HG03558 (cell line): Measurements from ENCODE around the gene VPS16.
"Not testable (repeated sequence)": the region's sequence is repeated elsewhere in the genome, so short reads cannot be mapped to it uniquely, and the experiment has no call there.

Experiments
- ATAC-seq: cut with Tn5 transposase; IDR thresholded peaks from one replicate; pipeline ENCODE4 v1.9.1; 2021; ENCODE audit warnings: moderate number of reproducible peaks; ENCODE audit not compliant: unreplicated experiment; ENCODE audit errors: extremely low read depth

The VPS16 gene

DNA sequence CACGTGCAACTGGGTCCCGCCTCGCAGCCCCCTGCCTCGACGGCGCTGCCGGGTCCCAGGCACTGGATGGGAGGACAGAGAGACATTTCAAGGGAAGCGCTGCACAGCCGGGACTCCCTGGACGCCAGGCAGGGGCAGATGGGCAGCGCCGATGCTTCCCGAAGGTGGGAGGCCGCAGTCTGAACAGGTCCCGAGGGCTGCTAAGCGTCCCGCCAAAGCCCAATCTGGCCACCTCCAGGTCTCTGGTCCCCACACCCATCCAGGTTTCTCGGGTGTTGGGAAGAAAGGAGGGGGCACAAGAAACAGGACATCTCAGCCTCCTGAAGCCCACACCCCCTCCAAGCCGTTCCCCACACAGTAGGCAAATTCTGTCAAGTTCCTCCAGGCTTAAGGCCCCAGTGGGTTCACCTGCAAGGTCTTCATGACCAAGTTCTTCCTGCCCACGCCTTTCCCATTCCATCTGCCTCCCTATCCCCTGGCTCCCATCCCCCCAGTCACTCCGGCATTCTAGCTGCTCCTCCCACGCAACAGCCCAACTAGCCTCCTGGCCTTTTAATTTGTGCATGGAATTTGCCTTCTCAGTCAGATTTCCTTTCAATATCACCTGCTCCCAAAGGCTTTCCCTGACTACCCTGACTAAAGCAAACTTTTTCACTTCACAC, 34.7 kb upstream of the VPS16 start:
- no peak for ATAC-seq

DNA sequence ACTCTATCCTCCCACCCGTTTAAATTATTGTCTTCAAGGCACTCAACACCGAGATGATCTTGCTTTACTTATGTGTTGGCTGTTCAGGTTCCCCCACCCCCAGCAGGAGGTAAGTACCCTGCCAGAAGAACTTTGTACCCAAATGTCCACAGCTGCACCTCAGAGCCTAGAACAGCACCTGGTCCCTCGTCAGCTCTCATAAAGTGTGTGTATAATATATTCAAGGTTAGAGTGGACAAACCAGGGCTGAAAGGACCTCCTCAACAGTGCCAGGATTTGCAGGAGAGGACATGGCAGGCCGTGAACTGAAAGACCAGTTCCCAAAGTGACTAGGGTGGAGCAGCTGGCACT, 34.2 kb upstream of the VPS16 start:
- ATAC-seq: no peak

DNA sequence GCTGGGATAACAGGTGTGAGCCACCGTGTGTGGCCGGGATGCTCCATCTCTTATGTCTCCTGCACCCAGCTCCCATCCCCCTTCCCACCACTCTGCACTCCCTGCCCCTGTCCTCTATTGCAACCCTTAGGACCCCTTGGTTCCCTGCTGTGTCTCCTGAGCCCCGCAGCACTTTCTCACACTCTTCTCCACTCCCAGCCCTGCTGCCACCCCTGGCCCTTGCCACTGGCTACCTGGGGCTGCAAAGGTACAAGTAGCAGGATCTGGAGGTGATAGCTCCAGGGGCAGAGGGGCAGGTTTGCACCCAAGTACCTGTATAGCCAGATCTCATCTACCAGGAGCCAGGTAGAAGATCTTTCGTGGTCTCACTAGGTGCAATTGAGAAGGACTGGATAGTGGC, 33.5 kb upstream of the VPS16 start:
- no peak for ATAC-seq

DNA sequence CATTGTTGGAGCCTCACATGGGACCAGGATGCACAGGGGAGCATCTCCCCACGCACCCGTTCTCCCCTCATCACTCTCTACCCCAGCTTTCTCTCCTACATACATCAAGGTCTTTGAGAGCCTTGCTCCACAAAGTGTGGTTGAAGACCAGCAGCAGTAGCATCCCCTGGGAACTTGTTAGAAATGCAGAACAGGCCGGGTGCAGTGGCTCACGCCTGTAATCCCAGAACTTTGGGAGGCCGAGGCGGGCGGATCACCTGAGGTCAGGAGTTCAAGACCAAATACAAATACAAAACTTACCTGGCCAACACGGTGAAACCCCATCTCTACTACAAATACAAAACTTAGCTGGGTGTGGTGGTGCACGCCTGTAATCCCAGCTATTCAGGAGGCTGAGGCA, 32.6 kb upstream of the VPS16 start:
- ATAC-seq: not testable (repeated sequence)

DNA sequence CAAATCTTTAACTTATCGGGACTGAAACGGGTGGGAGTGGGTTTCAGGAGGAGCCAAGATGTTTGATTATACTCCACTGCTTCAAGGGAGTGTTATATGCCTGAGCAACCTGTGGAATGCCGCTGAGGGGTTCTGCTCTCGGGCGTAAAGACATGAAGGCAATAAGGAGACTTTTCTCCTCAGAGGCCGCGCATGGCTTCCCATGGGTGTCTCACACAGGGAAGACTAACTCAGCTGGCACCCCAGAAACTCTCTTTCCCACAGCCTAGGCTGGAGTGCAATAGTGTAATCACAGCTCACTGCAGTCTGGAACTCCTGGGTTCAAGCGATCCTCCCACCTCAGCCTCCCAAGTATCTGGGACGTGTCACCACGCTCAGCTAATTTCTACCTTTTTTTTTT, 30.9 kb upstream of the VPS16 start:
- ATAC-seq: no peak

DNA sequence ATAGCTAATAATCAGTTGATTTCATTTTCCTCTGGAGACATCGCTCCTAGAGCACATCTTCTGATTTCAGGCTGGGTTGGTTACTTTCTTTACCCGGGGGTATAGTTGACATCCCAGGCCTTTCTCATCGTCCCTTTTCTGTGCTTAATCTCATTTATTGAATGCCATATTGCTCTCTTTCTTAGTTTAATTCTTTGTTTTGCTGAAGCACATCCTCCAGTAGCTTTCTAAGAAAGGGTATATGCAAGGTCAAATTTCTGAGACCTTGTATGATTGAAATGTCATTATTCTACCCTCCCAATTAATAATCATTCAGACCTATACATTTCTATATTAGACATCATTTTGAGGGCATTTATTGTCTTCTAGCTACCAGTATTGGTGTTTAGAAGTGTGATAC, 28.4 kb upstream of the VPS16 start:
- no peak for ATAC-seq

DNA sequence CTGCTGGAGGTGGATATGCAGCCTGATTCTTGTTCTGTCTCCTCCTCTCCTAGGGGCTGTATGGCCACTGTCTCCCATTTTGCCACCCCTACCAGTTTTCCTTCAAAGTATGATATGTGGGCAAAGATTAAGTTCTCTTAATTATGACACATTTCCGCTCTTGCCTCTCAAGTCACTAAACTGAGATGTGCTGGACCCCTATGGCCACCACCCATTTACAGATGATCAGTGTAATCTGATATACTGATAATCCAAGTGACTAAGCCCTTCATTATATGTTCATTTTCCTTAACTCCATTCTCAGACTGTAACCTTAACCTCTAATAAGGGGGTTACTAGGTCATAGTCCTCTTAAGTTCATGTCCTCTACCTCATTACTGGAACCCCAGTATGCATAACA, 26.5 kb upstream of the VPS16 start:
- no peak for ATAC-seq

DNA sequence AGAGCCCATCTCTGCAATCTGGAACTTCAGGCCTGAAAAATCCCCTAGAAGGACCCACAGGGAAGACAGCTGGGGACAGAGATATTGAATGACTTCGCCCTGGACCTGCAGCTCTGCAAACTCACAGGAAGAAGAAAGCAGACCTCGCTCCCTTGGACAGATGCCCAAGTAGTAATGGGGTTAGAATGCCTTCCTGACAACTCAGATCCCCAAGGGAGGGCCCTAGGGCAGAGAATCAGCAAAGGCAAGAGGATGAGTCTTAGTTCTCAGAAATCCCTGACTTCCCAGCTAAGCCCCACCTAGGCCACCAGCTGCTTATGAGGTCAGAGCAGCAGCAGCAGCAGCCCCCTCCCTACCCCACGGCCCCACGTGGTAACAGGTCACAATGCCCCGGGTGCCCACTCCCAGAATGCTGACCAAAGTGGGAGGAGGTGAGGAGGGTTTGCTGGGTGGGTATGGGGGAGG, 25.9 kb upstream of the VPS16 start, which contains the start of gene C20orf141:
Gene C20orf141, plus strand, starts transcription at position 401 of the 465 bp plus-strand sequence. CDS start 198 bp downstream, outside the sequence.
- ATAC-seq: no peak

DNA sequence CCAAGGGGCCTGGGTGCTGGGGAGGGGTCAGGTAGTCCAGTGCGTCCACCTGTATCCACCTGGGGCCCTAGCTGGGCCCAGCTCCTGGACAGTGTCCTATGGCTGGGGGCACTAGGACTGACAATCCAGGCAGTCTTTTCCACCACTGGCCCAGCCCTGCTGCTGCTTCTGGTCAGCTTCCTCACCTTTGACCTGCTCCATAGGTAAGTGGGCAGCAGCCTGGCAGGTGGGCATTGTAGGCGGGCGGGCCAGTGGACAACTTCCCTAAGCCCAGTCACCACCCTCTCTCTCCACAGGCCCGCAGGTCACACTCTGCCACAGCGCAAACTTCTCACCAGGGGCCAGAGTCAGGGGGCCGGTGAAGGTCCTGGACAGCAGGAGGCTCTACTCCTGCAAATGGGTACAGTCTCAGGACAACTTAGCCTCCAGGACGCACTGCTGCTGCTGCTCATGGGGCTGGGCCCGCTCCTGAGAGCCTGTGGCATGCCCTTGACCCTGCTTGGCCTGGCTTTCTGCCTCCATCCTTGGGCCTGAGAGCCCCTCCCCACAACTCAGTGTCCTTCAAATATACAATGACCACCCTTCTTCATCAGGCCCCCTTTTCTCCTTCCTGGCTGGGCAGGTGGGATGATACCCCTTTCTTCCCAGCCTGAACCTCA, 25.2 kb upstream of the VPS16 start:
- ATAC-seq: no peak

DNA sequence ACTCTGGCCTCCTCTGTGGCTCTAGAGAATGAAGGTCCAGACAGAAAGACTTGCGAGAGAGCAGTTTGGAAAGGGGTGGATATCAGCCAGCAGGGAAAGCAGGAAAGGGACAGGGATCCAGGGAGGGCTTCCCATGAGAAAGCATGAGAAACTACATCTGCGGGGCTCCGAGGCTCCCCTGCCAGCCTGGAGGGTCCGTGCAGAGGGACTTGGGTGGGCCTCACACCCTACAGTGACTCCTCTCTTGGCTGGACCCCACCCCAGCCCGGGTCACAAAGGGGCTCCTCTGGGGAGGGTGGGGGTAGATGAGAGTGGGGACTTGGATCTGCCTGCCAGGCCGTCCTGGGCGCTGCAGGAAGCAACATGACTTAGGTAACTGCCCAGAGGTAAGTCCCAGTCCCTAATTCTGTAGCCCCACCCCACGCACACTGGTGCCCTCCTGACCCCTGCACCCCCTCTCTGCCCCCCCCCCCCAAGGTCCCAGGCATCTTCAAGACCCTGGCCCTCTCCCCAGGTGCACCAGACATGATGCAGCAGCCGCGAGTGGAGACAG, 24.4 kb upstream of the VPS16 start, which contains the start of gene TMEM239:
Gene TMEM239, plus strand, starts transcription at position 335 of the 553 bp plus-strand sequence. Its CDS starts 191 bp downstream, at position 526.
- no peak for ATAC-seq

DNA sequence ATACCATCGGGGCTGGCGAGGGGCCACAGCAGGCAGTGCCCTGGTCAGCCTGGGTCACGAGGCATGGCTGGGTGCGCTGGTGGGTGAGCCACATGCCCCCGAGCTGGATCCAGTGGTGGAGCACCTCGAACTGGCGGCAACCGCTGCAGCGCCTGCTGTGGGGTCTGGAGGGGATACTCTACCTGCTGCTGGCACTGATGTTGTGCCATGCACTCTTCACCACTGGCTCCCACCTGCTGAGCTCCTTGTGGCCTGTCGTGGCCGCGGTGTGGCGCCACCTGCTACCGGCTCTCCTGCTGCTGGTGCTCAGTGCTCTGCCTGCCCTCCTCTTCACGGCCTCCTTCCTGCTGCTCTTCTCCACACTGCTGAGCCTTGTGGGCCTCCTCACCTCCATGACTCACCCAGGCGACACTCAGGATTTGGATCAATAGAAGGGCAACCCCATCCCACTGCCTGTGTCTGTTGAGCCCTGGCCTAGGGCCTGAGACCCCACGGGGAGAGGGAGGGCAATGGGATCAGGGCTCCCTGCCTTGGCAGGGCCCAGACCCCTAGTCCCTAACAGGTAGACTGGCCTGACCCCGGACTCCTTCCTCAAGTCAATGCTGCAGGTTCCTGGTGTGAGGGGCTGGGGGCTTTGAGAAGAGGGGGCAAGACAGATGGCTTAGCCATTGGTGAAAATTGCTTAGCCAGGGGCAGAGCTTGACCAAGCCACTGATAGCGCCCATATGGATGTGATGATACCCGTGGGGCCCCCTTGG, 23.8 kb upstream of the VPS16 start:
- ATAC-seq: no peak

DNA sequence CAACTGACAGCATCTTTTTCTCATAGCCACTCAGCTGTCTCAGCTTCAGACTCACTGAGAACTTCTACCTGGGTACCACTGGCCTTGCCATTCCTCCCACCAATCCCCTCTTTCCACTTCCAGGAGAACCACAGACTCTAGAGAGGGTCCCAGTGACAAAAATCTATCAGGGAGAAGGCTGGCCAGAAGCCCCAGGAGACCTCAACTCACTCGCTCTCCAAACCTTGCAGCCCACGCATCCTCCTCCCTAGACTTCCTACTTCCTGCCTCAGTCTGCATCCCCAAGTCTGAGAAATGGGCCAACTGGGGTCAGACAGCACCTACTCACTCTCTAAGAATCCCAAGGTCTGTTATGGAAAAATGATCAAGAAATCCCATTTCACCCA, 23.2 kb upstream of the VPS16 start:
- ATAC-seq: no peak

DNA sequence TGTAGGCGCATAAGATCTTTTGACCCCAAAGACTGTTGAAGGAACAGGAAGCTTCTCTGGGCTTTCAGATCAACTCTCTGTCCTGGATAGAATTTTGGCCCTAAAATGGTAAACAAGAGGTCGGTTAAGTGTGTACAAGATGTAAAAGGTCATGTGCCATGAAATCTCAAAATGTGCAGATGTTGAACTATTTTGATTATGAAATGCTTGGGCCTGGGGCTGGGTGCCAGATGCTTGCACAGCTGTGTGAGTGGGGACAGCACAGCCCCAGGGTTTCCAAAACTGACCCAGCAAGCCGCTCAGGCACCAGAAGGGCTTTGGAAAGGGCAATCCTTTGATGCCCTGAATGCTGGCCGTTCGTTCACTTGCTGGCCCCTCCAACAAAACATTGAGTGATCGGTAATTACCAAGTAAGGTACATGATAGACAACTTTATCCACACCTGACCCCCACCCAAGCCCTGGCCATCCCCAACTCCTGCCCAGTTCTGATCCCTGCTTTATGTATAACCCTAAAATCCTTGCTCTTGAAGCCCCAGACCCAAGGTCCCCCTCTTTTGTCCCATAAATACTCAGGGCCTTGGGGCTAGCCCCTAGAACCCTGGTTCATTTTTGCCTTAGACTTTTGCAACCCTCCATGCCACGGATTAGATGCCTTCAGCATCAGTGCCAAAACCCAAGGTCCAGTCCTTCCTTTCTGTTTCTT, 22.5 kb upstream of the VPS16 start:
- no peak for ATAC-seq

DNA sequence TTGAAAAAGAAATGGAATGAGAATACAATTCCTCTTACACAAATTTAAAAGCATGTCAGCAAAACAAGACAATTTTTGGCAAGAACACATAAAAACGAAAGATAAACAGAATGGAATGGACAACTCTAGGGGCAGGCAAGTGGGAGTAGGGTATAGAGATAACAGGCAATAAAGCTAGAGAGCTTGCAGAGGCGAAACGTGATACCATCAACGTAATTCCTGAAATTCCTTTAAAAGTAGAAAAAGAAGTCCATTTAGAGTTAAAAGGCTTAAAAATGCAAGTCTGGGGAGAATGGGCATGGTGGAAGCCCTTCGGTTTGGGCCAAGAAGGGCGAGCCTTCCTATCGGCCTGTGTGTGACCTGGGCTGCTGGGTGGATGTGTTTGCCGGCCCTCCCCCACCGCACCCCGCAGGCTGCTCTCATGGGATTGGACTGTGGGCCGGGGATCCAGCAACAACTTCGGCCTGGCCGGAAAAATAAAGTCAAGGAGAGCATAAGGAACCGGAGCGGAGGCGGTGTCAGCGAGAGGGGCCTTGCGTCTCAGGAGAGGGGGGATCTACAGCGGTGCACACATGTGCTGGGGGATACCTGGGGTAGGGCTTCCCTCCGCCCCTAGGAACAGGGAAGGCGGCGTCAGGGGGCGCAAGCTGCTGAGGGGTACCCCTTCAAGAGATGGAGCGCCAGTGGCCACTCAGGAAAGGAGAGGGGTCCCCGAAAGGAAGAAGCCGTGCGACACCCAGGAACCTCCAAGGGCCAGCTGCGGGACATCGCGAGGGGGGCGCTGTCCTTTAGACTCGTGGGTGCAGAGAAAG, 20.3 kb upstream of the VPS16 start:
- ATAC-seq: no peak

DNA sequence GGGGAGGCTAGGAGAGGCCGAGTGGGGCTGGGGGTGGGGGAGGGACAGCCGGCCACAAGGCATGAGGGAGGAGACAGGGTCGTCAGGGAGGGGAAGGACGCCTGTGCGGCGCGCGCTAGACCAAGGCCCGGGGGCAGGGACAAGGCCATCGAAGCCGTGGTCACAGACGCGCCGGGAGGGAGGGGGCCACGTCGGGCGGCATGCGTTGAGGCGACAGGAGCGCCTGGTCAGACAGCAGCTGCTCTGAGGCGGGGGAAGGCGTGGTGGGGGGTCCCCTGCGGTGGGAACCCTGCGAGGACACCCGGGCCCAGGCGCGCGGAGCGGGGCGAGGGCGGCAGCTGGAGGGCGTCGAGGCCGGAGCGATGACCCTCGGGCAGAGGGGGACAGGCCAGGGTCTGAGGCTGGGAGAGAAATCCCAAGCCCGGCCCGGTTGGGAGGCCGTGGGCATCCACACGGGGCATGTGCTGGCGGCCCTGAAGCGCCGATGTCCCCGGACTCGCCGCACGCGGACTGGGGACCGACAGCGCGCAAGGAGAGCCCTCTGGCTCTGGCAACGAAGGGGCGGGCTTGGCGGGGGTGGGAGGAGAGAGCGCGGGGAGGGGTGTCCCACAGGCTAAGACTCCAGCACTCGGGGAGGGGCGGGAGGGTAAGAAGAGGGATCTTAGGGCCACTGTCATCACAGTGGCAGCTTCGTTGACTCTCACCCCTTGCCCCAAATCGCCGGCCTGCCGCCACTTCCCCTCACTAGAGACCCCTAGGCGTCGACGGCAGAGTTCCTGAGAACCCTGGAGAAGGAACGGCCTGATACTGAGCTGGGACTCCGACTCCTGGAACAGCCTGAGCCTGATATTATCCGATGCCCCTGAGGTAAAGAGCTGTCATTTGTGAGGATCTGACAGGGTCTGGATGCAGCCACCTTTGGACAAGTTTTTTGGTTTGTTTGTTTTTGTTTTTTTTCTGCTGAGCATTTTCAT, 19.4 kb upstream of the VPS16 start:
- ATAC-seq: no peak

DNA sequence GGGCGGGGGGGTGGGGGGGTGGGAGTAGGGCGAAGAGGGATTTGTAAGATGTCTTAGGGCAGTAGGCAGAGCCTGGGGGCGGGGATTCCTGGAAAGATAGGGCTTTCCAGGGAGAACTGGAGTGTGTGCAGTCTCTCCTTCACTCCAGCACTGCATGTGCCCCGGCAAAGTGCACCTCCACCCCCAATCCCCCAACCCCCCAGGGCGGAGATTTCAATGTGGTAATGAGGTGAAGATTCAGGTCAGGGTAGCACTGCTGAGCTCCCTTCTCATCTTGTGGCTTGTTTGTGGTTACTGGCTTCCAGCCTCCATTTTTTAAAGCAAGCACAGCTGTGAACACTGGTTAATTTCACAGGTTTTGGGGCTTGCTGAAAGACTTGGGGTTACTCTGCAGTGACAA, 18.5 kb upstream of the VPS16 start:
- ATAC-seq: no peak

DNA sequence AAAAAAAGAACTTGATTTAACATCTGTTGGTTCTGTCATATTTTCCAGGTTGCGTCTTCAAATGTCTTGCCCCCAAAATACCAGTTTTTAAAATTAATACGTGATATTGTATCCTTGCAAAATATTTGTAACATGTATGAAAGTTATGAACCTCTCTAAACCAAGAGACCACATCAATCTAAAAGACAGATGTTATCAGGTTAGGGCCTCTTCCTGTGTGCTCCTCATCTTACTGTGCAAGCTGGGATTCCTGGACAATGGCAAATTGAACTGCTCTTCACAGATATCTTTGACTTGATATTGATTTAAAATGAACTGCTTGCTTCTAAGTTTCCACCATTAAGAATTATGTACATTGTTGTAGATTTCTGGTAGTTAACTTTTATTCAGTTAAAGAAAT, 14.8 kb upstream of the VPS16 start:
- ATAC-seq: no peak

DNA sequence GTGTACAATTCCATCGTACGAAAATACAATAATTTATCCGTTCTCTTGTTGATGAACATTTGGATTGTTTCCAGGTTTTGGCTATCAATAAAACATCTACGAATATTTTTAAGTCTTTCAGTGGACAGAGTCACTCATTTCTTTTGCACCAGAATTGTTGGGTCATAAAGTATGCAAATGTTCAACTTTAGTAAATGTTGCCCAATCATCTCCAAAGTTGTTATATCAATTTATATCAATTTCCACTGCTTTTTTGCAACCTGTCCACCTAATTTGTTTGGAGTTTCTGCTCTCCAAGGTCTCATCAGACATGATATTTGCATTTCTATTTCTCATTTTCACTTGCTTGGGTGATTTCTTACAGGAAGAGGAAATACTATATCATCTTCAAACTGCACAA, 13.9 kb upstream of the VPS16 start:
- ATAC-seq: no peak
